NCI-H1092 treated with DMSO at 0.1 percent for 48 hours (cell line): ENCODE data around the gene TPCN1.

Source experiments
- DNase-seq: peaks from one replicate; lab custom pipeline; 2025; lab: John Stamatoyannopoulos, UW

The TPCN1 gene

GRCh38 chr12:113287146-113287898 is 66.1 kb downstream of the TPCN1 start:
- no peak for DNase-seq

DNA sequence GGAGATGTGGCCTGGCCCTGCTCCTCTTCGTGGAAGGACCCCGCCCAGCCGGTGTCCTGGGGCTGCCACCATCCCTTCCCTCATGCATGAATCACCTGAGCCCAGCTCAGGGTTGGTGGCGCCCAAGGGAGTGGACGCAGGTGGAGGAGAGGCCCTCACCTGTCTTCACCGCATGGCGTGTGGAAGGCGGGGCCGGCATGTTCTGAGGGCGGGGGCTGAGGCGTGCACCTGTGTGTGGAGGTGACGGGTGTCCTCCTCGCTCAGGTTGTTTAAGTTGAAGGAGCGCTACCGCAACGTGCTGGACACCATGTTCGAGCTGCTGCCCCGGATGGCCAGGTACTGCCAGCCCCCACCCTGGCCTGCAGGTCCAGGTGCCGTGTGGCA is 66.6 kb downstream of the TPCN1 start:
- DNase-seq: no peak

GRCh38 chr12:113289361-113289760 is 68.1 kb downstream of the TPCN1 start:
- DNase-seq: no peak

DNA sequence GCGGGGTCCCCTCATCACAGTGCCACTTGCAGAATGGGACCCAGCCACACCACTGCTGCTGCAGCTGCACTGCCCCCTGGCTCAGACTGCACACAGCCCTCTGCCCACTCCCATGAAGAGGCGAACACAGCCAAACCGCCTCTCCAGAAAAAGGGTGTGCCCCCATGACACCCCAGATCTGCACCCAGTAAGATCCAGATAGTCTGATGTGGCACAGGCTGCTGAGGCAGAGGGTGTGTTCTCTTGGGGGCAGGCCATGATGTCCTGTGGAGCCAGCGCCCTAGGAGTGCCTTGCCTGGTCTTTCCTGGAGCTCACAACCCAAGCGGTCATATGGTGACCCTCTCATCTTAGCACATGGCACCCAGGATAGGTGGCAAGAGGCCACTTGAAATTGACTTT is 69.2 kb downstream of the TPCN1 start:
- no peak for DNase-seq

DNA sequence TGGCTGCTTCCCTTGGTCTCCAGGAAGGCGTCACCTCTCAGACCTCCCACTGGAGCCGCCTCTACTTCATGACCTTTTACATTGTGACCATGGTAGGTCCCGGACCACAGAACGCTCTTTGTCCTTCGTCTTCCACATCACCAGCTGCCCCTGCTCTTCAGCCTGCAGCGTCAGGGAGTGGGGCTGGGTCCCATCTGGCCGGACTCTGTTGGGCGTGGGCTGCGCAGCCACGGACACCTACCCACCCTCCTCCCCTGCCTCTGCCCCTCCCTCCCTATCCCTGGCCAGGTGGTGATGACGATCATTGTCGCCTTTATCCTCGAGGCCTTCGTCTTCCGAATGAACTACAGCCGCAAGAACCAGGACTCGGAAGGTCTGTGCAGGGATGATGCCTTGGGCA is 70.3 kb downstream of the TPCN1 start:
- DNase-seq: no peak

DNA sequence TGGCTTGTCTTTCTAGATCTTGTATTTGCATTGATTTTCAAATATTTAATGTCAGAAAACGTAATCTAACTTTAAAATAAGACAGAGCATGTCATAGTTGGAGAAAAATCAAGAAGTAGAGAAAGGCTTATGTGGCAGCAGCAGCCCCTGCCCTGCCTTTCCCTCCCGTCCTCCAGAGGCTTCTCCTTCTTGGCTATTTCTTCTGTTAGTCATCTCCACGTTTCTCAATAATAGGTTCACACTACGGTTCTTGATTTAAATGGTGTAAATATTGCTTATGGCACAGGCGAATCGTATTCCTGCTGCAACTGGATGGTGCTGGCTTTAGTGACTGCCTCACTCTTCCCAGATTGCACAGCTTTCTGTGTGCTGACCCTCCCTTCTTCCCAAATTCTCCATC is 70.8 kb downstream of the TPCN1 start:
- DNase-seq: no peak

DNA sequence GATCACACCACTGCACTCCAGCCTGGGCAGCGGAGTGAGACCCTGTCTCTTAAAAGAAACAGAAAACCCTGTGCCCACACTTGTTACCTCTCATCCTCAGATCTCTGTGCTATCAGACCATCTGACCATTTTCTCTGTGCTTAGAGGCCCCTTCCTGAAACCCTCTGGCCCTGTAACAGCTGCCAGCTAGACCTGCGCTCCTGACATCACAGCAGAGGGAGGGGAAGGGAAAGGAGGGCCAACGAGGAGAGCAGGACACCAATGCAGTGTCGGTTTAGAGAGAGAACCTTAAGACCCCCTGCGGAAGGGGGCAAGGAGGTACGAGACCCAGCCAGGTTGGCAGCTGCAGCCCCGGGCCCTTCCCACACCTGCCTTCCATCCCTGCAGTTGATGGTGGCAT is 71.3 kb downstream of the TPCN1 start:
- DNase-seq: no peak

DNA sequence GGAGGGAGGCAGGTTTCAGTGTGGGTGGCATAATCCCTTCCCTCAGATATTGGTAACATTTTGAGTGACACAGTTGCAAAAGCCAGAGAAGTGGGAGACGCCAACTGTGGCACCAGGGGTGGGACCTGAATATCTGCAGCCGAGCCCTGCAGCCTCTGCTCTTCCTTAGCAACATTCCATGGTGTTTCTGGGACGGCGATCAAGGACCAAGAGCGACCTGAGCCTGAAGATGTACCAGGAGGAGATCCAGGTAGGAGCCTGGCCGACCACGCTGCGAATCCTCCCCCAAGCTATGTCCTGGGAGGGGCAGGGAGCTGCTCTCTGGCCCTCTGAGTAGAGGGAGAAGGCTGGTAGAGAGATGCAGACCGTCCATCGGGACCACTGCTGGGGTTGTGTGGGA is 71.8 kb downstream of the TPCN1 start:
- no peak for DNase-seq

DNA sequence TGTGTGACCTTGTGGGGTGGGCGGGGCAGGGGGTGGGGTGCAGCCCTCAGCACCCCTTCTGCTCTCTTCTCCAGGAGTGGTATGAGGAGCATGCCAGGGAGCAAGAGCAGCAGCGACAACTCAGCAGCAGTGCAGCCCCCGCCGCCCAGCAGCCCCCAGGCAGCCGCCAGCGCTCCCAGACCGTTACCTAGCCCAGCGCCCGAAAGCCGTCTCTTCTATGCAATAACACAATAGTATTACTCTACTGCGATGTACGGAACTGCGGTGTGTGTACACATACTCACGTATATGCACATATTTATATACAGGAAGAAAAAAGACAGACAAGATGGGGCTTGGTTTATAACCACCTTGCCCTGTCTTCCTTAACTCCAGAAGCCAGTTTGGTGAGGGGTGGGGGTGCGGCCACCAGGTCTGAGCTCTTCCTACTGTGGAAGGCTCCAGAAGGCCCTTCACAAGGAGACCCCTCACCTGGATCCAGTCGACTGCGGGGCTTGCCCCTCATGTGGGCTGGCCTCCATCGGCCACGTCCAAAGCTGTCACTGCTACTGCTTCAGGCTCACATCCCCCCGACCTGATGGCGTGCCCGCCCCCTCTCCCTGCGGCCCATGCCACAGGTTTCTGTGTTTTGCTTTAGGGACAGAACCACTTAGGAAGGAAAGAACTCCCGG is 74.8 kb downstream of the TPCN1 start:
- no peak for DNase-seq

- no peak for DNase-seq
Measured at GRCh38 chr12:113296557-113297213, 75.4 kb downstream of the TPCN1 start.

DNA sequence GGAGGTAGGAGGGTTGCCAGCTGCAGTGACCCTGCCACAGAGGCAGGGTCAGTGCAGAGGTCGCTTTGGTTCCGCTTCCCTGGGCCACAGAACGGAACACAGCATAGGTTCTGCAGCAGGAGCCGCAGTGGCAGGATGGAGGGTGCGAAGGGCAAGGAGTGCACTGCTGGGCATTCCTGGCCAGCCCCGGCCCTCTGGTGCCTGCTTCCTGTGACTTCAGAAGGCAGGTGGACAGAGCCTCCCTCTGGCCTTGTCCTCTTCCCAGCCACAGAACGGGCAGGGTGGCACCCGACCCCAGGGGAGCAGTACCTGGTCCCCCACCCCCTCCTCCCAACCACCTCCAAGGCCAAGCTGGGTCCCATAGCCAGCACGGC is 75.9 kb downstream of the TPCN1 start:
- no peak for DNase-seq

DNA sequence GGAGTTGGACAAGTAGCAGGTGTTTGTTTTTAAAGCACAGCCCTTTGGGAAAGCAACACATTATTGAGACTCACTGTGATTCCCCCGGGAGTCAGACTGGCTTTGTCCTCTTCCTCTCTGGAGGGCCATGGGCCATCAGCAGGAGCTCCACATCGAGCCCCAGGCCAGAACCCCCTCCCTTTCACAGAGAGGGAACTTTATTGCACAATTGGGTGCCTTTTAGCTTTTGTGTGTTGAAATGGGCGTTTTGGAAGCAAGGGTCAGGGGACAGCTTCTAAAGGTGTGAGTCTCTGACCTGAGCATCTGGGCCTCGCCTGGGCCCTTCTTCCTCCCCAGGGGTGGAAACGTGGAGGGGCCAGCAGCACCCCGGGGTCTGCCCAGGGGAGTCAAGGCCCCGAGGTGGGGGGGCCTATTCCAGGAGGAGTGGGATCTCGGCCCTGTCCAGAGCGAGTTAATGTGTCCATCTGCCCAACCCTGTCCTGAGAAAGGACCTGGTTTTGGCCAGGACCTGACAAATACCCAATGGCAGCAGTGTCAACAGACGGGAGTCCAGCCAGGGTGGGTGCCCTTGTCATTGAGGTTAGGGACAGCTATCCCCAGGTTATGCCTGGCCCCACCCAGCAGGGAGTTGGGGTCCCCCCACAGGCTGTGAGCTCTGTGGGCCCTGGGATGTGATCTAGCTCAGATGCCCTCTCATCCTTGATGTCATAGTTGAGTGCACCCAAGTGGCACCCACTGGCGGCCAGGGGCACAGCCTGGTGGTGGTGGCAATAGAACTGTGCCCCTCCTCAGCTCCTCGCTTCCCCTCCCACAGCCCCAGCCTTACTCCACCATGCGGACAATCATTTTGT is 76.6 kb downstream of the TPCN1 start:
- DNase-seq: peak; percentile 5

- no peak for DNase-seq
Measured at GRCh38 chr12:113298472-113298817, 77.2 kb downstream of the TPCN1 start.

GRCh38 chr12:113298861-113299545 is 77.7 kb downstream of the TPCN1 start:
- peak; percentile 38 for DNase-seq

DNA sequence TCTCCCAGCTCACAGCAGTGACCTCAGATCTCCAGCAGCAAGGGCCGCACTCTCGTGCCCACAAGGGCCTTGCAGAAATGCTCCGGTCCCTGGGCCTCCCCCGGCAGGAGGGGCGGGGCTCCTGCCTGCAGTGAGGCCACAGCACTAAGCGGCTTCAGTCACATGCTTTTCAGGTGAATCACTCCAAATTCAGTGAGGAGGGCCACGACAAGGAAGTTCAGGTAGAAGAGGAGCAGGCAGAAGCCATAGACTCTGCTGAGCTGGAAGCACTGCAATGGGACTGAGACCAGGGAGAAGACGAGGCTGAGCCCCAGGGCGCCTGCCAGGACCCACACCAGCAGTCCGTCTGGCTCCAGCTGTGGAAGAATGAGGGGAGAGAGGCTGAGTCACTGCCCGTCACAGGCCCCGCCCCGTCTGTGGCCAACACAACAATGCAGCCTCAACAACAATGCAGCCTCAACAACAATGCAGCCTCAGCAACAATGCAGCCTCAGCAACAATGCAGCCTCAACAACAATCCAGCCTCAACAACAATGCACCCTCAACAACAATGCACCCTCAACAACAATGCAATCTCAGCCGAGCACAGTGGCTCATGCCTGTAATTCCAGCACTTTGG is 78.5 kb downstream of the TPCN1 start:
- DNase-seq: no peak

DNA sequence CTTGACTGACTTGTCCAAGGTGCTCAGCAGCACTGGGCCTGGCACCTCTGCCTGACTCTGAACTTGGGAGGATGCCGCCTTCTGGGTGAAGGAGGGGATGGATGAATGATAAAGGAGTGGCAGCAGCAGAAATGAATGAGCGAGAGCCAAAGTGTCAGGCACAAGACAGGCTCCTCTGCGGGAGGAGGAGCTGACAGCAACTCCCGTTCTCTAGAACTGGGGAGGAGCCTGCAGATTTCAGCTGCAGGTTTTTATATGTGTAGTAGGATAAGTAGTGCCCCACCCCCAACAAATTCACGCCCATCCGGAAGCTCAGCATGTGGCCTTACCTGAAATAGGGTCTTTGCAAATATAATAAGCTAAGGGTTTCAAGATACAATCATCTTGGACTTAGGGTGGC is 80.5 kb downstream of the TPCN1 start:
- no peak for DNase-seq

GRCh38 chr12:113302466-113302865 is 81.2 kb downstream of the TPCN1 start:
- no peak for DNase-seq

GRCh38 chr12:113302886-113303640 is 81.8 kb downstream of the TPCN1 start:
- DNase-seq: no peak

- no peak for DNase-seq
Measured at GRCh38 chr12:113305281-113305856, 84.1 kb downstream of the TPCN1 start.

DNA sequence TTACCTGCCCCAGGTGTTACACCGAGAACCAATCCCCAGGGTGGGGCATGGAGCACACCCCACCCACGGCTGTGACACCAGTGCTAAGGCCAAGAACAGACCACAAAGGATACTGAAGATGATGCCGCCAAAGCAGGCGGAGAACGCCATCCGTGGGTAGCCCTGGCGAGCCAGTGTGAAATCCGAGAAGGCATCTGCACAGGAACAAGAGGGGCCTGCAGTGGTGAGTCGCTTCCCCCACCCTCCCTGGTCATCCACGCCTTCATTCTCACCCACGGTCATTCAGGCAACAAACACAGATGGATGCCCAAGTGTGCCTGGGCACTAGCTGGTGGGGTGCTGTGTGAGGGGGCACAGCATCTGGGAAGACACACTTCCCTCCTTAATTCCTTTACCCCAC is 85.1 kb downstream of the TPCN1 start:
- DNase-seq: no peak
